Neural progenitor cell (in vitro differentiated cells): ENCODE data around the gene PTBP3. TPM values are rescaled to one million over a fixed set of nuclear protein-coding genes. Genes with fewer than 3 reads are reported as not detected.

Source experiments
- DNase-seq: peaks from one replicate; pipeline ENCODE4 v3.0.0-alpha.2; 2016; ENCODE audit warnings: low spot score
- H2AFZ ChIP-seq: fragments of 200-600 bp; sonication (generic); replicated peaks from 2 replicates; pipeline ENCODE4 v1.6.1; 2016; ENCODE audit warnings: antibody characterized with exemption
- H3F3A ChIP-seq: fragments of 200-600 bp; sonication (generic); 2 replicates; pipeline ENCODE4 v1.6.1; 2016; ENCODE audit warnings: antibody characterized with exemption, low read depth
- H3K27ac ChIP-seq: fragments of 200-600 bp; sonication (generic); 2 replicates; pipeline ENCODE4 v1.5.1; 2016; ENCODE audit warnings: mild to moderate bottlenecking
- H3K27me3 ChIP-seq: fragments of 200-600 bp; sonication (generic); 2 replicates; pipeline ENCODE4 v1.6.1; 2016; ENCODE audit warnings: mild to moderate bottlenecking, moderate library complexity
- H3K36me3 ChIP-seq: fragments of 200-600 bp; sonication (generic); 2 replicates; pipeline ENCODE4 v1.5.1; 2016
- H3K4me1 ChIP-seq: fragments of 200-600 bp; sonication (generic); 2 replicates; pipeline ENCODE4 v1.6.1; 2016; ENCODE audit warnings: mixed run types
- H3K4me2 ChIP-seq: fragments of 200-600 bp; sonication (generic); 2 replicates; pipeline ENCODE4 v1.6.1; 2016
- H3K4me3 ChIP-seq: fragments of 200-600 bp; sonication (generic); 2 replicates; pipeline ENCODE4 v1.5.1; 2016
- H3K79me2 ChIP-seq: fragments of 200-600 bp; sonication (generic); 2 replicates; pipeline ENCODE4 v1.6.1; 2016; ENCODE audit warnings: low read depth
- H3K9ac ChIP-seq: fragments of 200-600 bp; sonication (generic); 2 replicates; pipeline ENCODE4 v1.6.1; 2016
- H3K9me3 ChIP-seq: fragments of 200-600 bp; sonication (generic); 2 replicates; pipeline ENCODE4 v1.5.1; 2016; ENCODE audit warnings: low read depth
- H4K20me1 ChIP-seq: fragments of 200-600 bp; sonication (generic); 2 replicates; pipeline ENCODE4 v1.6.1; 2016; ENCODE audit warnings: low read depth
- H3K27ac Mint-ChIP-seq: 3 replicates; pipeline ENCODE4 v1.8.0; 2021; ENCODE audit warnings: mixed read lengths
- H3K27me3 Mint-ChIP-seq: 2 replicates; pipeline ENCODE4 v1.8.0; 2022; ENCODE audit warnings: low read depth, mild to moderate bottlenecking, inconsistent platforms, moderate library complexity, mixed read lengths; ENCODE audit not compliant: insufficient read depth
- H3K36me3 Mint-ChIP-seq: 3 replicates; pipeline ENCODE4 v1.8.0; 2021; ENCODE audit warnings: mixed read lengths
- H3K4me1 Mint-ChIP-seq: 3 replicates; pipeline ENCODE4 v1.8.0; 2021; ENCODE audit warnings: mixed read lengths
- H3K4me3 Mint-ChIP-seq: 3 replicates; pipeline ENCODE4 v1.8.0; 2021; ENCODE audit warnings: mild to moderate bottlenecking, moderate library complexity, mixed read lengths
- H3K9me3 Mint-ChIP-seq: 3 replicates; pipeline ENCODE4 v1.8.0; 2020; ENCODE audit warnings: mixed read lengths
- EZH2 ChIP-seq: fragments of 200-600 bp; sonication (generic); IDR thresholded peaks from 2 replicates; pipeline ENCODE4 v1.6.1; 2017; ENCODE audit warnings: antibody characterized with exemption, mild to moderate bottlenecking, moderate library complexity
- EZH2phosphoT487 ChIP-seq: fragments of 200-600 bp; sonication (generic); IDR thresholded peaks from 2 replicates; pipeline ENCODE4 v1.6.1; 2017; ENCODE audit warnings: antibody characterized with exemption
- total RNA-seq: library from RNA; depleted of rRNA; stranded (reverse); fragments of >200 nt; gene quantifications from 2 replicates; pipeline ENCODE4 v1.2.3, GENCODE V29; 2015; ENCODE audit warnings: low replicate concordance
- TF ChIP-seq, protein P1 (sequence below): fragments of 200-600 bp; sonication (generic); IDR thresholded peaks from 2 replicates; pipeline ENCODE4 v1.5.1; 2017; ENCODE audit warnings: antibody characterized with exemption, mild to moderate bottlenecking

PTBP3 gene
- total RNA-seq, 1 donor from 2014 or later: 84.7 TPM

- TF ChIP-seq, protein P1, sequence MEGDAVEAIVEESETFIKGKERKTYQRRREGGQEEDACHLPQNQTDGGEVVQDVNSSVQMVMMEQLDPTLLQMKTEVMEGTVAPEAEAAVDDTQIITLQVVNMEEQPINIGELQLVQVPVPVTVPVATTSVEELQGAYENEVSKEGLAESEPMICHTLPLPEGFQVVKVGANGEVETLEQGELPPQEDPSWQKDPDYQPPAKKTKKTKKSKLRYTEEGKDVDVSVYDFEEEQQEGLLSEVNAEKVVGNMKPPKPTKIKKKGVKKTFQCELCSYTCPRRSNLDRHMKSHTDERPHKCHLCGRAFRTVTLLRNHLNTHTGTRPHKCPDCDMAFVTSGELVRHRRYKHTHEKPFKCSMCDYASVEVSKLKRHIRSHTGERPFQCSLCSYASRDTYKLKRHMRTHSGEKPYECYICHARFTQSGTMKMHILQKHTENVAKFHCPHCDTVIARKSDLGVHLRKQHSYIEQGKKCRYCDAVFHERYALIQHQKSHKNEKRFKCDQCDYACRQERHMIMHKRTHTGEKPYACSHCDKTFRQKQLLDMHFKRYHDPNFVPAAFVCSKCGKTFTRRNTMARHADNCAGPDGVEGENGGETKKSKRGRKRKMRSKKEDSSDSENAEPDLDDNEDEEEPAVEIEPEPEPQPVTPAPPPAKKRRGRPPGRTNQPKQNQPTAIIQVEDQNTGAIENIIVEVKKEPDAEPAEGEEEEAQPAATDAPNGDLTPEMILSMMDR: no peak
- TF ChIP-seq EZH2: no peak
- Histone ChIP-seq H3K36me3 (no peaks in the 10 kb centered on the region), H3K4me1 (no peaks in the 10 kb centered on the region), H3K4me2 (no peak overlapping the region), H3F3A (no peaks in the 10 kb centered on the region), H3K4me3 (no peak overlapping the region), H3K27ac (no peak overlapping the region), H3K9ac (no peak overlapping the region), H3K9me3 (no peaks in the 10 kb centered on the region), H4K20me1 (no peaks in the 10 kb centered on the region), H3K79me2 (no peaks in the 10 kb centered on the region), H3K27me3 (no peaks in the 10 kb centered on the region), H2AFZ (no peak overlapping the region)
- DNase-seq: no peak
- H3K4me3 Mint-ChIP-seq: no peak overlapping the region
- H3K4me1 Mint-ChIP-seq: no peaks in the 10 kb centered on the region
- H3K27ac Mint-ChIP-seq: no peak overlapping the region
- H3K9me3 Mint-ChIP-seq: peaks cover 46% of the 10 kb centered on the region
- peaks cover 22% of the 10 kb centered on the region for H3K36me3 Mint-ChIP-seq
- H3K27me3 Mint-ChIP-seq: no peaks in the 10 kb centered on the region
Measured at GRCh38 chr9:112371060-112371459, 37.6 kb upstream of the PTBP3 start.

- TF ChIP-seq EZH2phosphoT487 (no peak), EZH2 (no peak)
- TF ChIP-seq, protein P1: no peak
- Mint-ChIP-seq H3K27me3 (no peaks in the 10 kb centered on the region), H3K27ac (no peak overlapping the region), H3K9me3 (peaks cover 46% of the 10 kb centered on the region), H3K36me3 (peaks cover 15% of the 10 kb centered on the region), H3K4me3 (no peak overlapping the region), H3K4me1 (no peaks in the 10 kb centered on the region)
- Histone ChIP-seq H3K27me3 (no peaks in the 10 kb centered on the region), H2AFZ (no peak overlapping the region), H3K9ac (no peak overlapping the region), H3F3A (no peaks in the 10 kb centered on the region), H4K20me1 (no peaks in the 10 kb centered on the region), H3K4me2 (no peak overlapping the region), H3K4me3 (no peak overlapping the region), H3K27ac (no peak overlapping the region), H3K36me3 (no peaks in the 10 kb centered on the region), H3K4me1 (no peaks in the 10 kb centered on the region), H3K9me3 (no peaks in the 10 kb centered on the region), H3K79me2 (no peaks in the 10 kb centered on the region)
- no peak for DNase-seq
Measured at GRCh38 chr9:112369817-112370216, 36.4 kb upstream of the PTBP3 start.

DNA sequence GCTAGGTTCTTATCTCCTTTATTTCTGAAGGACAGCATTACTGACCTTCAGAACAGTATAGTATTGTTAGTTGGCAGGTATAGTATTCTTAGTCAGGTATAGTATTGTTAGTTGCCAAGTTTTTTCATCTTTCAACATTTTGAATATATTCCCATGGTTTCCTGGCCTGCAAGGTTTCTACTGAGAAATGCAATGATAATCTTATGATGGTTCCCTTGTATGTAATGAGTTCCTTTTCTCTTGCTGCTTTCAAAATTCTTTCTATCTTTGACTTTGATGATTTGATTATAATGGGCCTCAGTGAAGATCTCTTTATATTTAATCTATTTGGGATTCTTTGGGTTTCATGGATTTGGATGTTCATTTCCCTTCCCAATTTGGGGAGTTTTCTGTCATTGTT is 34.0 kb upstream of the PTBP3 start:
- H3K27me3 ChIP-seq: no peaks in the 10 kb centered on the region
- Mint-ChIP-seq H3K36me3 (peaks cover 7% of the 10 kb centered on the region), H3K4me3 (no peak overlapping the region), H3K27ac (no peak overlapping the region), H3K27me3 (no peaks in the 10 kb centered on the region), H3K9me3 (peaks cover 39% of the 10 kb centered on the region), H3K4me1 (no peaks in the 10 kb centered on the region)
- no peak overlapping the region for H3K4me2 ChIP-seq
- H3K9ac ChIP-seq: no peak overlapping the region
- H3K27ac ChIP-seq: no peak overlapping the region
- TF ChIP-seq, protein P1: no peak
- TF ChIP-seq EZH2 (no peak), EZH2phosphoT487 (no peak)
- no peaks in the 10 kb centered on the region for H3K4me1 ChIP-seq
- DNase-seq: no peak
- H3K4me3 ChIP-seq: no peak overlapping the region
- H3K79me2 ChIP-seq: no peaks in the 10 kb centered on the region
- no peaks in the 10 kb centered on the region for H3K9me3 ChIP-seq
- H4K20me1 ChIP-seq: no peaks in the 10 kb centered on the region
- no peaks in the 10 kb centered on the region for H3F3A ChIP-seq
- H3K36me3 ChIP-seq: no peaks in the 10 kb centered on the region
- H2AFZ ChIP-seq: no peak overlapping the region
